ENCODE data around the gene ISL1. TPM values are rescaled to one million over a fixed set of nuclear protein-coding genes. Genes with fewer than 3 reads are reported as not detected.
A peak's percentile ranks its signal among the peaks of the same experiment; 100 is the strongest.

Gene ISL1
- total and polyA plus RNA-seq, 2 of the 8 experiments (the other 6 are each of a cell fraction or from before 2014, with no cell fraction given): 0.05 to 0.19 TPM

- peak; percentile 25 to 48; a peak in 3 of 4 replicates for TF ChIP-seq RAD21 (IDR thresholded peaks at IDR 0.05 in 1 of 2, conservative IDR thresholded peaks at IDR 0.05 in 1 of 2; ENCODE audit: low read depth in 2 of 2, low read length in 2 of 2)
These were observed 9.2 kb upstream of the ISL1 start (continued) for GRCh38 chr5:51373880-51374523.

Data from H1 (cell line).